ENCODE results near the gene CRBN.

Gene CRBN

DNA sequence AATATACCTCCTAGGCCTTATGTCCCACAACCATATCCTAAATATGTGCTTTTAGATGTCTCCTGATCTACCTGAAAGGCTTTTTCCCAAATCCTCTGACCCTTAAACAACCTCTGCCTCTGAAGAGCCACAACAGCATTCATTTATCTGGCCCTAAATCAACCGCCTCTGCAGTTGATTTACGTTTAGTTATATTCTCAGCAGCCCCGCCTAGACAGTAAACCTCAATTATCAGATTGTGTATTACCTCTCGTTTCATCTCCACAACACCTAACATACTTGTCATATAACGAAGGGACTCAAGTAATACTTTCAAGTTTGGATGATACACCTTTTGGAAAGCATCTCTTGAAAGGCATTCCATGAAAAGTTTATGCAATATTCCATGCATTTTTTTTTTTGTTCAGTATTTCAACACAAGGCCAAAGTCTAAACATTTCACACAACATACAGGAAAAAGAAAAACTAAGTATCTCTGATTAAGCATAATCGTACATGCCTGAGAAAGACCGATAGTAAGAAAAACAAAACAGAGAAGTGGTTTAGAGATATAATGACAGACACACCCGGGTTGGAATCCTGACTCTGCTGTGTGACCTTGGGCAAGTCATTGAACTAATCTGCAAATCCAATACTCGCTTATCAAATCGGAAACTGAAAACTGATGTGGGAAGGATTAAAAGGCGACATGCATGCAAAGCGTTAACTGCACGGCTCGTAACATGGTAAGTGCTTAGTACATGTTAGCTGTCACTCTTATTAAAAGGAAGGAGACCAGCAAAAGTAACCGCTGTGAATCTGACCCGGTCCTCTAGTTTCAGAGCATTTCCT is 778 bp downstream of the CRBN start:
- H2AFZ ChIP-seq (ENCODE audit: low read length), result peak overlapping the region; percentile 80
- no peak for DNase-seq
- peak overlapping the region; percentile 23; the same call in 1 of the 2 replicates for H3K27ac ChIP-seq (ENCODE audit: low read length)

DNA sequence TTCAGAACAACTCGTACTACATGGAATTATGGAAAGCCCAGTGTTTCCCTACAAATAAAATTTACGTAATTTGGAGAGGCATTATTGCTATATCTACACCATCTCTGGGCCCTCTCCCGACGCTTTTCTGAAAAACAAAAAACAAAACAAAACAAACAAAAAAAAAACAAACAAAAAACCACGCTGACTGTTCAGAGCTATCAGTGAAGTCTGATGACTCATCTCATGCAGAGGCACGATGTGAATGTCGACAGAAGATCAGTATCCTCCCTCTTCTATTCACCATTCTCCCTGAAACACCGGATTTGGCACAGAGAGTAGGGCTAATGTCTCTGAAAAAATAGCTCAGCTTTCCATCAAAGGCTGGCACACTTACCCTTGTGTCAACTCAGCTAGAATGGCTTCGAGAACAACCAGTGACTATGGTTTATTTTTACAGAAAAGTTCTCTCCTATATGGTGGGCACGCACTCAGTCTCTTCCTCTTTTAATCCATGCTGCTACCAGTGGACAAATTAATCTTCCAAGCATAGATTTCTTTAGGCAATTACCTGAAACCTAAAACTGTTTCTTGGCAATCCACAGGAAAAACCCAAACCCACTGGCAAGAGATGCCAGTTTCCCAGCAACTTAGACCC is 1.5 kb downstream of the CRBN start:
- Histone ChIP-seq H3K9me2 (replicated peaks; ENCODE audit: insufficient read depth, low read length) (no peaks in the 10 kb centered on the region), H3K9ac (ENCODE audit: low read length) (no peak overlapping the region), H3K9me3 (replicated peaks; ENCODE audit: insufficient read depth, low read length) (no peaks in the 10 kb centered on the region), H3K27ac (ENCODE audit: low read length) (no peak overlapping the region), H3K36me3 (replicated peaks; ENCODE audit: insufficient read depth, low read length) (no peaks in the 10 kb centered on the region), H4K20me1 (ENCODE audit: insufficient read depth, low read length) (no peaks in the 10 kb centered on the region), H3F3A (ENCODE audit: insufficient read depth, low read length) (peaks cover 17% of the 10 kb centered on the region), H3K27me3 (replicated peaks; ENCODE audit: insufficient read depth, low read length) (no peaks in the 10 kb centered on the region), H2AFZ (ENCODE audit: low read length) (no peak overlapping the region), H3K4me3 (ENCODE audit: low read length) (no peak overlapping the region), H3K4me1 (ENCODE audit: low read length) (peaks cover 28% of the 10 kb centered on the region), H3K79me2 (ENCODE audit: low read length) (peaks cover 50% of the 10 kb centered on the region), H3K4me2 (ENCODE audit: low read depth, low read length) (peak overlapping the region; percentile 94; the same call in 1 of the 2 replicates)
- no peak for TF ChIP-seq EZH2phosphoT487 (IDR thresholded peaks at IDR 0.05; ENCODE audit: low read length)
- TF ChIP-seq EZH2 (optimal IDR thresholded peaks at IDR 0.05; ENCODE audit: low read depth, low read length), result no peak
- TF ChIP-seq, protein P1, sequence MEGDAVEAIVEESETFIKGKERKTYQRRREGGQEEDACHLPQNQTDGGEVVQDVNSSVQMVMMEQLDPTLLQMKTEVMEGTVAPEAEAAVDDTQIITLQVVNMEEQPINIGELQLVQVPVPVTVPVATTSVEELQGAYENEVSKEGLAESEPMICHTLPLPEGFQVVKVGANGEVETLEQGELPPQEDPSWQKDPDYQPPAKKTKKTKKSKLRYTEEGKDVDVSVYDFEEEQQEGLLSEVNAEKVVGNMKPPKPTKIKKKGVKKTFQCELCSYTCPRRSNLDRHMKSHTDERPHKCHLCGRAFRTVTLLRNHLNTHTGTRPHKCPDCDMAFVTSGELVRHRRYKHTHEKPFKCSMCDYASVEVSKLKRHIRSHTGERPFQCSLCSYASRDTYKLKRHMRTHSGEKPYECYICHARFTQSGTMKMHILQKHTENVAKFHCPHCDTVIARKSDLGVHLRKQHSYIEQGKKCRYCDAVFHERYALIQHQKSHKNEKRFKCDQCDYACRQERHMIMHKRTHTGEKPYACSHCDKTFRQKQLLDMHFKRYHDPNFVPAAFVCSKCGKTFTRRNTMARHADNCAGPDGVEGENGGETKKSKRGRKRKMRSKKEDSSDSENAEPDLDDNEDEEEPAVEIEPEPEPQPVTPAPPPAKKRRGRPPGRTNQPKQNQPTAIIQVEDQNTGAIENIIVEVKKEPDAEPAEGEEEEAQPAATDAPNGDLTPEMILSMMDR (IDR thresholded peaks at IDR 0.05; ENCODE audit: low read length), result no peak
- no peak for DNase-seq

More for the DNA sequence above, 778 bp downstream of the CRBN start:
- H3K79me2 ChIP-seq (ENCODE audit: low read length), result peaks cover 50% of the 10 kb centered on the region
- H3K36me3 ChIP-seq (replicated peaks; ENCODE audit: insufficient read depth, low read length), result no peaks in the 10 kb centered on the region
- TF ChIP-seq EZH2 (optimal IDR thresholded peaks at IDR 0.05; ENCODE audit: low read depth, low read length) (no peak), EZH2phosphoT487 (IDR thresholded peaks at IDR 0.05; ENCODE audit: low read length) (no peak)
- TF ChIP-seq, protein P1 (IDR thresholded peaks at IDR 0.05; ENCODE audit: low read length), result no peak
- peak overlapping the region; percentile 94 for H3K4me3 ChIP-seq (ENCODE audit: low read length)
- H3K4me2 ChIP-seq (ENCODE audit: low read depth, low read length), result peak overlapping the region; percentile 94
- no peaks in the 10 kb centered on the region for H4K20me1 ChIP-seq (ENCODE audit: insufficient read depth, low read length)
- no peaks in the 10 kb centered on the region for H3K9me2 ChIP-seq (replicated peaks; ENCODE audit: insufficient read depth, low read length)
- peaks cover 22% of the 10 kb centered on the region for H3K4me1 ChIP-seq (ENCODE audit: low read length)
- peak overlapping the region; percentile 79 for H3K9ac ChIP-seq (ENCODE audit: low read length)
- H3K9me3 ChIP-seq (replicated peaks; ENCODE audit: insufficient read depth, low read length), result no peaks in the 10 kb centered on the region
- peaks cover 10% of the 10 kb centered on the region; the same call in 1 of the 2 replicates for H3F3A ChIP-seq (ENCODE audit: insufficient read depth, low read length)
- H3K27me3 ChIP-seq (replicated peaks; ENCODE audit: insufficient read depth, low read length), result no peaks in the 10 kb centered on the region

DNA sequence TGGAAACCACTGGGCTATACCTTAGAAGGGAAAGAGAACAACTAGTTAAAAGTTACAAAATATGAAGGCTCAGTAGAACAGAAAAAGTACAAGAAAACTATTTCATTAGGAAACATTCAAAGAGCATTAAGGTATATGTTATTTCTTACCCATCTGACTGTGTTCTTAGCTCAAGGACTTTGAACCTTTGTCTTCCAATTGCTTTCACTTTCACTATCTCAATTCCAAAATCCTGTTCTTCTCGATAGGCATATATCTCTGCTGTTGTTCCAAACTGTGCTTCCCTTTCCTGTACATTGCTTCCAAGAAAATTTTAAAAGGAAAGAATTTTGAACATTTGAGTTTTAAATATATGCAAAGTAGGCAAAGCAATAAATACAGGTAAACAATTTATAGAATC is 6.9 kb downstream of the CRBN start:
- Histone ChIP-seq H4K20me1 (ENCODE audit: insufficient read depth, low read length) (no peaks in the 10 kb centered on the region), H3K27ac (ENCODE audit: low read length) (peak overlapping the region; percentile 65), H3K4me2 (ENCODE audit: low read depth, low read length) (peak overlapping the region; percentile 79), H3K9me2 (replicated peaks; ENCODE audit: insufficient read depth, low read length) (no peaks in the 10 kb centered on the region), H2AFZ (ENCODE audit: low read length) (no peak overlapping the region), H3F3A (ENCODE audit: insufficient read depth, low read length) (peaks cover 15% of the 10 kb centered on the region), H3K27me3 (replicated peaks; ENCODE audit: insufficient read depth, low read length) (no peaks in the 10 kb centered on the region), H3K36me3 (replicated peaks; ENCODE audit: insufficient read depth, low read length) (no peaks in the 10 kb centered on the region), H3K9me3 (replicated peaks; ENCODE audit: insufficient read depth, low read length) (no peaks in the 10 kb centered on the region), H3K4me3 (ENCODE audit: low read length) (peak overlapping the region; percentile 40), H3K9ac (ENCODE audit: low read length) (peak overlapping the region; percentile 30; the same call in 1 of the 2 replicates), H3K4me1 (ENCODE audit: low read length) (peaks cover 18% of the 10 kb centered on the region), H3K79me2 (ENCODE audit: low read length) (peaks cover 48% of the 10 kb centered on the region)
- no peak for TF ChIP-seq EZH2phosphoT487 (IDR thresholded peaks at IDR 0.05; ENCODE audit: low read length)
- no peak for TF ChIP-seq EZH2 (optimal IDR thresholded peaks at IDR 0.05; ENCODE audit: low read depth, low read length)
- TF ChIP-seq, protein P1 (IDR thresholded peaks at IDR 0.05; ENCODE audit: low read length), result no peak
- peak; percentile 36 for DNase-seq

All from MM.1S (cell line).